NCI-H146 treated with DMSO at 0.1 percent for 48 hours (cell line): ENCODE measurements around the gene DZANK1.
"Not testable (repeated sequence)": the region's sequence is repeated elsewhere in the genome, so short reads cannot be mapped to it uniquely, and the experiment has no call there.

Source experiments
- DNase-seq: peaks from one replicate; lab custom pipeline; 2025; ENCODE audit not compliant: unreplicated experiment; lab: John Stamatoyannopoulos, UW

The DZANK1 gene

DNA sequence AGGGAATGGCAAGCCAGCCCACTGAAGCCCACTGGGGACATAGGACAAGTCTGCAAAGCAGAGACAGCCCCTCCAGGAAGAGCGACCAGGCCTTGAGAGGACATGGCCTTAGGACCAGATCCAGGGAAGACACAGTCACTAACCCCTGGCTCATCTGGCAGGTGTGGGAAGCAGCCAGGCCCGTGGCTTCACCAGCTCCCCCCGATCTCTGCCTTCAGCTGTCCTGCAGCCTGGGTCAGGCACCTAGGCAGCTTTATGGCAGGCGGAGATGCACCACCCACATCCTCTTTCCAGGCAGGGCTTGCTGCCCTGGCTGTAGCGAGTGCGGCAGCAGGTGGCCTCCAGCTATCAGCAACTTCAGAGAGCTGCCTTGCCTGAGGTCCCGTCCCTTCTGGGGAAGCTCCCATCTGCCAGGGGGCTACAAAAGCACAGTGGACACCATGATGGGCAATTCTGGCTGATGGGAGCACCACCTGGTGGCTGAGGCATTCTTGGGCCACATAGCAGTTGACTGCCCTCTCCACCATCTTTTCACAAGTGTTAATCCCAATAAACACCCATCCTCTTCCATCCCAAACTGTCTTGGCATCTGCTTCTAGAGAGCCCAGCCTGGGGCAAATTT, 85.8 kb downstream of the DZANK1 start:
- no peak for DNase-seq

DNA sequence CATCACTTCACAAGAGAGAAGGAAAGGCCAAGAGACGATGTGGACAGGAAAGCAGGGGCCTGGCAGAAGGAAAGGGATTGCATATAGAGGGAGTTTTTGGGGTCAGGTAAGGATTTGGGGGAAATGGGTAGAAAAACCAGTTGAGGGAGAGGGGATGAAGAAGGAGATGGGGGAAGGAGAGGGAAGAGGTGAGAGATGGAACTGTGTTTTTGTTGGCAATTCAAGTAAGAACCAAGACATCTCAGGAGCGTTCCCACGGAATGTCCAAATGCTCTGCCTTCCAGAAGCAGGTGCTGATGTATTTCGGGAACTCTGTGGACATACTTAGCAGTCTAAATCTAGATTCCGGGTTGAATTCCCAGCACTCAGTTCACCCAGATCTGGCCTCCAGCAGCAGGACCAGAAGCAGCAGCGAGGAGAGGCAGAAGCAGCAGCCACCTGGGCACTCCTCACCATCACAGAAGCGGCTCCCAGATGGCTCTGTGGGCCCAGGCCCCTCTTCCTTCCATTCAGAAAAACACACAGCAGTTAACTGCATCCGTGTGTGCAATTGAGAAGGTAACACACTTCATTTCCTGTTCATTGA, 88.8 kb downstream of the DZANK1 start:
- DNase-seq = no peak

DNA sequence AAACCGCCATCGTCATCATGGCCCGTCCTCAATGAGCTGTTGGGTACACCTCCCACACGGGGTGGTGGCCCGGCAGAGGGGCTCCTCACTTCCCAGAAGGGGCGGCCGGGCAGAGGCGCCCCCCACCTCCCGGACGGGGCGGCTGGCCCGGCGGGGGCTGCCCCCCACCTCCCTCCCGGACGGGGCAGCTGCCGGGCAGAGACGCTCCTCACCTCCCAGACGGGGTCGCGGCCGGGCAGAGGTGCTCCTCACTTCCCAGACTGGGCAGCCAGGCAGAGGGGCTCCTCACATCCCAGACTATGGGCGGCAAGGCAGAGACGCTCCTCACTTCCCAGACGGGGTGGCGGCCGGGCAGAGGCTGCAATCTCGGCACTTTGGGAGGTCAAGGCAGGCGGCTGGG, 91.3 kb downstream of the DZANK1 start:
- not testable (repeated sequence) for DNase-seq

DNA sequence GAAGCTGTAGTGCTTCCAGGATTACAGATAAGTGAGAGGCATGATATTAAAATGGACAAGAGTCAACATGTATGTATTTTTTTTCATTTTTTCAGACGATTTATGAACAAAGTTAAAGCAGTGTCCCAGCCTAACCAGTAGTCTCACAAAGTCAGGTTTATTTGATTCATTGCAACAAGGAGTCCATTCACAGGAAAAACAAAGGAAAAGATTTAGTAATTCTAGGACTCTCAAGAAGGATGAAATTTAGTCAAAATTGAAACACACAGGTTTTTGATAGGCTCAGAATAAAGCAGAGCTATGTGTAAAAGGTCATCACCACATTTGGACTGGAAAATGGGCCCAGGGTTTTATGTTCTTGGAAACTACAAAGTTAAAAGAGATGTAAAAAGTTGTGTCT, 94.5 kb downstream of the DZANK1 start:
- DNase-seq = no peak

DNA sequence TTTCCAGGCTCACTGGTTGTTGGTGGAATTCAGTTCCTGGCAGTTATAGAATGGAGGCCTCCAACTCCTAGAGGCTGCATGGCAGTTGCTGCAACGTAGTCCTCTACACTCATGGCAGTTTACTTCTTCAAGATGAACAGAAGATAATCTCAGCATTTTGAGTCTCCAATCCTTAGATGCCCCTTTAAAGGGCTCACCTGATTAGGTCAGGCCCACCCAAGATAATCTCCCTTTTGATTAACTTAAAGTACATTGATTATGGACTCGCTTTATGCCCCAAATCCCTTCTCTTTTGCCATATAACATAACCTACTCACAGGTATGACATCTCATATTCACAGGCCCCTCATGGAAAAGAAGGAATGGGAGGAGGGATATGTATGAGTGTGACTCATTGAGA, 102.1 kb downstream of the DZANK1 start:
- DNase-seq = no peak

DNA sequence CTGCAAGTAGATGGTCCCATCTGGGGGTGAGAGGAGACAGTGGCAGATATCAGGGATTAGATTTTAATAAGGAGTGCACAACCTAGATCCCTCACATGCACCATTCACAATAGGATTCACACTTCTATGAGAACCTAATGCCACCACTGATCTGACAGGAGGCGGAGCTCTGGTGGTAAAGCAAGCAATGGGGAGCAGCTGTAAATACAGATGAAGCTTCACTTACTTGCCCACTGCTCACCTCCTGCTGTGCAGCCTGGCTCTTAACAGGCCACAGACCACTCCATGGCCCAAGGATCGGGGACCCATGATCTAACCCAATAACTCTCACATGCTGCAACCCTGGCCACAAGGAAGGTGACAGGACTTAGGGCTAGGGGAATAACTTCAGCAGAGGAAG, 103.1 kb downstream of the DZANK1 start:
- DNase-seq = no peak

DNA sequence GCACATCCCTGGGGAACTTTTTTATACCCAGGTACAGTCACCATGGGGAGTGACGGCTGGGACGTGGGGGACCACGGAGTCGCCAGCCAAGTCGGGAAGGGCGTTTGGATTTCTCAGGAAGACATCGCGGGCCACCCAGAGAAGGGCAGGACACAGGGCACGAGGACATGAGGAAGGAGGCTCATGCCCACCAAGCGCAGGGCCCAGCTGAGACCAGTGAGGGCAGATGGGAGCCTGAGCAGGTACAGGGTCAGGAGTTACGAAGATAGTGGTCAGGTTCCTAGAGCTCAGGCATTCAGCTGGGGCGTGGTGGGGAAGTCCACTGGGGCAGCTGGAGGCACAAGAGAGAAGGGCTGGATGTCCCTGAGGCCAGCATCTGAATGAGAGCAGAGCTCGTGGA, 103.9 kb downstream of the DZANK1 start:
- no peak for DNase-seq

DNA sequence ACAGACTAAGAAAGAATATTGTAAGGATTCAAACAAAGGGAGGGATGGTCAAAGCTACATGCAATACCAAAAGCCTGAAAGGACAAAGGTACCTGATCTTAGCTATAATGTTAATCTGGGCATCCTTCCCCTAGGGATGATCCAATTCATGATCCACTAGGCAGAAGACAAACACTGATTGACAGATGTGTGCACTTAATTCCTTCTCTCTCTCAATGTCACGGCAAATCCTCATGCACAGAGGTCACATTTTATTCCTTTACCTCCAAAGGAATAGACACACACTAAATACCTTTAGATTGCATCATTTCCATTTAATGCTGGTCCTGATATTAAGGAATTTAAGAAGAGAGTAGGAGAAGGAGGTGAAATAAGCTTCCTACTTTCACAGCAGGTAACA, 105.2 kb downstream of the DZANK1 start:
- DNase-seq = no peak

DNA sequence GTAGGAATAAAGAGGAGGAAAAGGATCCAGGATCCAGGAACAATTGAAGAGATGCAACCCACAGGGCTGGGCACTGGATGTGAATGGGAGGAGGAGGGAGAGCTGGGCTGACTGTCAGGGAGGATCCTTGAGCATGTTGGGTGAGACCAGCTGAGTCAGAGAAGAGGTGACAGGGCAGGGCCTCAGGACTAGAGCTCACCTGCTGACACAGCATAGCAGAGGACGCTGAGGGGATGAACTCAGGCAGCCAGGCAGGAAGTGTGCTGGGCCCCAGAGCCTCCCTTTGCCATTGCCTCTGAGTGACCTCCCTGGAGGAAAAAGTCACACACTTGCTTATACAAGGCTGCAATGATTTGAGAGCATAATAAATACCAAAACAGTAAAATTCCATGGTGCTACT, 106.2 kb downstream of the DZANK1 start:
- no peak for DNase-seq

DNA sequence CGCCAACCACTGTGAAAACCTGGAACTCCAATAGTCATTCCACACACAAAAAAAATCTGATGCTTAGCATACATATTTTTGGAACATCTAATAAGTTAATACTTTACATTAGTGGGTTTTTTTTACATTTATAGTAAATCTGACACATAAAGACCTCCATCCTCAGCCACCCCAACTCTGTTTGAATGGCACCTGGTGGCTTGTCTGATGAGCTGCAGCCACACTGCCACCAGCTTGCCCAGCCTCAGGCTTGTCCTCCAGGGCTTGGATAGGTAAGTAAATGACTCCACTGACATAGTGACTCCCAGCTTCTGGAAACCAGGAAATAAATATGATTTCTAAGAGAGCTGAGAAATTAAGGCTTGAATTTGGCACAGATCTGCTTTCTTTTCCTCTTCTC, 107.0 kb downstream of the DZANK1 start:
- DNase-seq = no peak

DNA sequence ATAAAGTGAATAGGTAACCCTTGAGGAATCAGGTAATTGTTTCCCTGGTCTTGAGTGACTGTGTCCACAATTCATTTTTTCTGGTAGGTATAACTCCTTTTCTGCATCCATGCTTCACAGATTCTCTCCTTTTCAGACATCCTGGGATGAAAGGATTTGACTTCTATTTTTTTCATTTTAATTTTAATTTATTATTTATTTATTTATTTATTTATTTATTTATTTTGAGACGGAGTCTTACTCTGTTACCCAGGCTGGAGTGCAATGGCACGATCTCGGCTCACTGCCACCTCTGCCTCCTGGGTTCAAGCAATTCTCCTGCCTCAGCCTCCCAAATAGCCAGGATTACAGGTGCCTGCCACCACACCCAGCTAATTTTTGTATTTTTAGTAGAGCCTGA, 117.1 kb downstream of the DZANK1 start:
- not testable (repeated sequence) for DNase-seq
